WTC11 (cell line): ENCODE data around the gene GNGT2. TPM values are rescaled to one million over a fixed set of nuclear protein-coding genes. Genes with fewer than 3 reads are reported as not detected.

Source experiments
- ATAC-seq: fragments of 200-7000 bp; cut with Tn5 transposase; 2 replicates; pipeline ENCODE4 v1.10.0; 2021; ENCODE audit warnings: mild to moderate bottlenecking, moderate library complexity
- CTCF ChIA-PET: fragments of 300-600 bp; sonication (Branson Sonifier 250); formaldehyde crosslinking; loops from one replicate; lab custom pipeline; 2021; ENCODE audit warnings: antibody characterized with exemption; lab: Charles Lee
- POLR2A ChIA-PET: fragments of 350-600 bp; sonication (Branson Sonifier 250); formaldehyde crosslinking; loops from one replicate; lab custom pipeline; 2021; ENCODE audit warnings: antibody characterized with exemption; lab: Charles Lee
- DNase-seq: peaks from one replicate; pipeline ENCODE4 v3.0.0; 2021; ENCODE audit warnings: low spot score
- H3K27ac Mint-ChIP-seq: 2 replicates; pipeline ENCODE4 v1.8.0; 2021; ENCODE audit warnings: mixed read lengths
- H3K27me3 Mint-ChIP-seq: 2 replicates; pipeline ENCODE4 v1.8.0; 2021; ENCODE audit warnings: low read depth, mild to moderate bottlenecking, moderate library complexity, mixed read lengths
- H3K36me3 Mint-ChIP-seq: 2 replicates; pipeline ENCODE4 v1.8.0; 2021; ENCODE audit warnings: mixed read lengths
- H3K4me1 Mint-ChIP-seq: 2 replicates; pipeline ENCODE4 v1.8.0; 2022; ENCODE audit warnings: mixed read lengths
- H3K4me3 Mint-ChIP-seq: 2 replicates; pipeline ENCODE4 v1.8.0; 2021; ENCODE audit warnings: mild to moderate bottlenecking, moderate library complexity, mixed read lengths
- H3K9me3 Mint-ChIP-seq: 2 replicates; pipeline ENCODE4 v1.8.0; 2021; ENCODE audit warnings: mixed read lengths
- CREB1 ChIP-seq: sonication (generic); formaldehyde crosslinking; IDR thresholded peaks from 2 replicates; pipeline ENCODE4 v1.8.0; 2023; ENCODE audit warnings: mild to moderate bottlenecking, missing genetic modification reagents
- CREM ChIP-seq: sonication (generic); formaldehyde crosslinking; IDR thresholded peaks from 2 replicates; pipeline ENCODE4 v1.8.1; 2022; ENCODE audit warnings: mild to moderate bottlenecking, missing genetic modification reagents, moderate library complexity
- ELF4 ChIP-seq: sonication (generic); formaldehyde crosslinking; IDR thresholded peaks from 2 replicates; pipeline ENCODE4 v1.8.1; 2022; ENCODE audit warnings: low read depth, mild to moderate bottlenecking, moderate library complexity, missing genetic modification reagents
- EMX1 ChIP-seq: fragments of 250-450 bp; sonication (Bioruptor Pico); IDR thresholded peaks from 2 replicates; pipeline ENCODE4 v1.8.0; 2021; ENCODE audit warnings: mild to moderate bottlenecking
- ETV6 ChIP-seq: sonication (generic); formaldehyde crosslinking; IDR thresholded peaks from 2 replicates; pipeline ENCODE4 v1.8.1; 2022; ENCODE audit warnings: mild to moderate bottlenecking, missing genetic modification reagents
- FOXP1 ChIP-seq: sonication (generic); formaldehyde crosslinking; IDR thresholded peaks from 2 replicates; pipeline ENCODE4 v1.8.0; 2022; ENCODE audit warnings: missing genetic modification reagents, mild to moderate bottlenecking, moderate library complexity, borderline replicate concordance
- FOXP4 ChIP-seq: sonication (generic); formaldehyde crosslinking; IDR thresholded peaks from 2 replicates; pipeline ENCODE4 v1.8.0; 2022; ENCODE audit warnings: mild to moderate bottlenecking, missing genetic modification reagents
- GABPB1 ChIP-seq: sonication (generic); formaldehyde crosslinking; IDR thresholded peaks from 2 replicates; pipeline ENCODE4 v1.8.1; 2023; ENCODE audit warnings: mild to moderate bottlenecking, missing genetic modification reagents
- JAZF1 ChIP-seq: fragments of 250-450 bp; sonication (Bioruptor Pico); IDR thresholded peaks from 2 replicates; pipeline ENCODE4 v1.9.0; 2021; ENCODE audit warnings: moderate library complexity, mild to moderate bottlenecking, inconsistent platforms
- MAX ChIP-seq: sonication (generic); formaldehyde crosslinking; IDR thresholded peaks from 2 replicates; pipeline ENCODE4 v1.8.0; 2022; ENCODE audit warnings: mild to moderate bottlenecking, missing genetic modification reagents
- MYBL2 ChIP-seq: sonication (generic); formaldehyde crosslinking; IDR thresholded peaks from 2 replicates; pipeline ENCODE4 v1.8.1; 2023; ENCODE audit warnings: mild to moderate bottlenecking, moderate library complexity, missing genetic modification reagents
- NFE2L1 ChIP-seq: sonication (generic); formaldehyde crosslinking; IDR thresholded peaks from 2 replicates; pipeline ENCODE4 v1.8.1; 2023; ENCODE audit warnings: missing genetic modification reagents
- NR2C2 ChIP-seq: sonication (generic); formaldehyde crosslinking; IDR thresholded peaks from 2 replicates; pipeline ENCODE4 v1.8.0; 2022; ENCODE audit warnings: mild to moderate bottlenecking, missing genetic modification reagents
- PRDM15 ChIP-seq: sonication (generic); formaldehyde crosslinking; IDR thresholded peaks from 2 replicates; pipeline ENCODE4 v1.8.0; 2022; ENCODE audit warnings: missing genetic modification reagents
- TEAD1 ChIP-seq: sonication (generic); formaldehyde crosslinking; IDR thresholded peaks from 2 replicates; pipeline ENCODE4 v1.8.0; 2022; ENCODE audit warnings: mild to moderate bottlenecking, missing genetic modification reagents
- TEAD4 ChIP-seq: sonication (generic); formaldehyde crosslinking; IDR thresholded peaks from 2 replicates; pipeline ENCODE4 v1.8.0; 2022; ENCODE audit warnings: mild to moderate bottlenecking, missing genetic modification reagents
- TP53 ChIP-seq: sonication (generic); formaldehyde crosslinking; IDR thresholded peaks from 2 replicates; pipeline ENCODE4 v1.8.1; 2023; ENCODE audit warnings: mild to moderate bottlenecking, missing genetic modification reagents
- USF1 ChIP-seq: sonication (generic); formaldehyde crosslinking; IDR thresholded peaks from 2 replicates; pipeline ENCODE4 v1.8.0; 2022; ENCODE audit warnings: mild to moderate bottlenecking, missing genetic modification reagents
- ZNF232 ChIP-seq: sonication (generic); formaldehyde crosslinking; IDR thresholded peaks from 2 replicates; pipeline ENCODE4 v1.8.0; 2022; ENCODE audit warnings: mild to moderate bottlenecking, missing genetic modification reagents
- ZNF263 ChIP-seq: sonication (generic); formaldehyde crosslinking; IDR thresholded peaks from 2 replicates; pipeline ENCODE4 v1.8.1; 2022; ENCODE audit warnings: low read depth, mild to moderate bottlenecking, moderate library complexity, missing genetic modification reagents
- ZNF512 ChIP-seq: sonication (generic); formaldehyde crosslinking; IDR thresholded peaks from 2 replicates; pipeline ENCODE4 v1.8.1; 2022; ENCODE audit warnings: missing genetic modification reagents, borderline replicate concordance
- ZNF532 ChIP-seq: fragments of 250-450 bp; sonication (Bioruptor Pico); IDR thresholded peaks from 2 replicates; pipeline ENCODE4 v1.9.0; 2021; ENCODE audit warnings: mild to moderate bottlenecking, borderline replicate concordance
- total RNA-seq: library from RNA; stranded (reverse); gene quantifications from 3 replicates; pipeline ENCODE4 v1.2.3, GENCODE V29; 2021
- TF ChIP-seq, protein P1 (sequence below): sonication (generic); formaldehyde crosslinking; IDR thresholded peaks from 2 replicates; pipeline ENCODE4 v1.8.1; 2022; ENCODE audit warnings: mild to moderate bottlenecking, moderate library complexity, missing genetic modification reagents

The GNGT2 gene
- total RNA-seq, 1 experiment from 2014 or later, result 0.70 TPM

DNA sequence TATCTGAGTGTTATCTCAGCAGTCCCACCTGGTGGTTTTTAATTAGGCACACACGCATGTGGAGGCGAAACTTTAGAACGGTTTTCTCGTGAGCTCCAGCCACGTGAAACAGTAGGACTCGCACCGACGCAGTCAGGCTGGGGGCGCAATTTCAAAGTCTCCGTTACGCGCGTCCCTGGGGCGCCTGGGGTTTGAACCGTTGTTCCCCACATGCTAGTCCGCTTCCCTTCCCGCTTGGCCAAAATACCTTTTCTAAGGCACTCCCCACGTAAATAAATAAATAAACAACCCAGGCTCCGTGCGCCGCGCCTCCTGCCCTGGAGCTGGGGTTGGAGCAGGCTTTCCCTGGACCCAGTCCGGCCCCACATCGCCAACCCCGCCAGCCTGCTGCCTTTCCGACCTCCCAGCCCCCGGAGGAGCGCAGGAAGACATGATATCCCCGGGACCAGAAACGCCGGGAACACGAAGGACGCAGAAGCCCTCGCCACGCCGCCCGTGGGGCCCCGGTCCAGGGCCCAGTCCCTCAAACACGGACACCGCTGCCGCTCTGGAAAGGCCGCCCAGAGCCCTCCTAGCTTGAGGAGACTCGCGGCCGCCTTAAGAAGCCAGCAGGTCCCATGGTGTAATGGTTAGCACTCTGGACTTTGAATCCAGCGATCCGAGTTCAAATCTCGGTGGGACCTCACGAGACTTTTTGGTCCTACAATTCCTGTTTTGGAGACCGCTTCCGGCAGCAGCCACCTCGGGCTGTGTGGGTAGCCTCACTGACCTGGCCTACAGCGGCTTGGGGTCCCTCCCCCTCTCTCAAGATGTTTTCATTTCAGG lies 18.2 kb downstream of the GNGT2 start:
- peak overlapping the region; percentile 98 for H3K27ac Mint-ChIP-seq
- peak overlapping the region; percentile 96 for H3K4me3 Mint-ChIP-seq
- peaks cover 10% of the 10 kb centered on the region for H3K4me1 Mint-ChIP-seq
- ChIA-PET CTCF (interaction anchor here (0.5 to 4.1 kb wide), 13 partner anchors 10 to 364 kb away, joined by 3 to 26 read pairs (median 4); partner anchors contain the start of genes ATP5MC1 and PHOSPHO1), POLR2A (interaction anchor here (0.8 to 1.1 kb wide), 3 partner anchors 12 to 323 kb away, joined by 3 read pairs; no protein-coding TSS in a partner anchor)
- DNase-seq, result peak; percentile 91
- ATAC-seq, result peak; percentile 68
- H3K36me3 Mint-ChIP-seq, result no peaks in the 10 kb centered on the region
- H3K9me3 Mint-ChIP-seq, result no peaks in the 10 kb centered on the region
- no peaks in the 10 kb centered on the region; the same call in 1 of the 2 replicates for H3K27me3 Mint-ChIP-seq
- TF ChIP-seq USF1 (peak; percentile 45; the same call in 1 of the 2 replicates), FOXP1 (CRISPR knock-in tag) (peak; percentile 87; the same call in 1 of the 2 replicates), MYBL2 (CRISPR knock-in tag) (peak; percentile 84), NR2C2 (no peak), MAX (peak; percentile 78; the same call in 1 of the 2 replicates), PRDM15 (peak; percentile 32; the same call in 1 of the 2 replicates), FOXP4 (0 out of 2 replicates have a peak, but pooled peaks have one; percentile 58), ZNF512 (CRISPR knock-in tag) (no peak), ELF4 (no peak), ZNF263 (no peak; the same call in 1 of the 2 replicates), TP53 (CRISPR knock-in tag) (0 out of 2 replicates have a peak, but pooled peaks have one; percentile 65), EMX1 (peak; percentile 69; the same call in 1 of the 2 replicates), TEAD4 (CRISPR knock-in tag) (no peak), GABPB1 (peak; percentile 85), ETV6 (CRISPR knock-in tag) (peak; percentile 57; the same call in 1 of the 2 replicates), ZNF232 (0 out of 2 replicates have a peak, but pooled peaks have one; percentile 40), CREB1 (no peak), TEAD1 (0 out of 2 replicates have a peak, but pooled peaks have one; percentile 26), NFE2L1 (CRISPR knock-in tag) (0 out of 2 replicates have a peak, but pooled peaks have one; percentile 13), CREM (CRISPR knock-in tag) (peak; percentile 70), ZNF532 (CRISPR knock-in tag) (peak; percentile 87; the same call in 1 of the 2 replicates), JAZF1 (no peak)
- TF ChIP-seq, protein P1, sequence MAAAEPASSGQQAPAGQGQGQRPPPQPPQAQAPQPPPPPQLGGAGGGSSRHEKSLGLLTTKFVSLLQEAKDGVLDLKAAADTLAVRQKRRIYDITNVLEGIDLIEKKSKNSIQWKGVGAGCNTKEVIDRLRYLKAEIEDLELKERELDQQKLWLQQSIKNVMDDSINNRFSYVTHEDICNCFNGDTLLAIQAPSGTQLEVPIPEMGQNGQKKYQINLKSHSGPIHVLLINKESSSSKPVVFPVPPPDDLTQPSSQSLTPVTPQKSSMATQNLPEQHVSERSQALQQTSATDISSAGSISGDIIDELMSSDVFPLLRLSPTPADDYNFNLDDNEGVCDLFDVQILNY (CRISPR knock-in tag), result 0 out of 2 replicates have a peak, but pooled peaks have one; percentile 34
